GM06990 (cell line): Measurements from ENCODE around the gene TTC32.

ENCODE experiments used
- DNase-seq: peaks from one replicate; pipeline ENCODE4 v3.0.0-alpha.2; 2011; ENCODE audit not compliant: insufficient read length; ENCODE audit errors: extremely low read depth
- H3K27me3 ChIP-seq: replicated peaks from 2 replicates; pipeline ENCODE4 v1.6.0; 2011; ENCODE audit warnings: low read length; ENCODE audit not compliant: control insufficient read depth, insufficient read depth
- H3K36me3 ChIP-seq: 2 replicates; pipeline ENCODE4 v1.5.1; 2011; ENCODE audit warnings: low read length; ENCODE audit not compliant: control insufficient read depth, insufficient read depth
- H3K4me3 ChIP-seq: replicated peaks from 2 replicates; pipeline ENCODE4 v1.5.1; 2011; ENCODE audit warnings: low read depth, mild to moderate bottlenecking, control low read depth, low read length
- TF ChIP-seq, protein P1 (sequence below): IDR thresholded peaks from 2 replicates; pipeline ENCODE4 v1.5.1; 2011; ENCODE audit warnings: low read length, control low read depth, mild to moderate bottlenecking, inconsistent platforms; ENCODE audit not compliant: insufficient read depth, poor library complexity, severe bottlenecking

TTC32 gene

DNA sequence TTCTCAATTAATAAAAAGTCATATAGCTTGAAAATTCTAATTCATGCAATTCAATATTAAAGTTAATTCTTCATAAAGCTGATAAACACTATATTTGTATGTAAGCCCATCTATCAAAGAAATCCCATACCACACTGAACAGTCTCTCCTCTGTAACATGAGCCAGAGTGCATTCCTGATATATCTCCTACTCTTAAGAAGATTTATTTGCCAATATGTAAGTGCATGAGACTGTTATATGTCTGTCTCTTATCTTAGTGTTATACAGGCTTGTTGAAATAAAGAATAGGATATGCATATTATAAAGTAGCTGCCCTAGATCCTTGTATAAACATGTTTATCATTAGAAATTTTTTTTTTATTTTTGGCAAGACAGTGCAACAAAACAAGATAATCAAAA, 40.4 kb upstream of the TTC32 start:
- Histone ChIP-seq H3K4me3 (no peak overlapping the region), H3K27me3 (no peaks in the 10 kb centered on the region), H3K36me3 (no peaks in the 10 kb centered on the region; the same call in 1 of the 2 replicates)
- TF ChIP-seq, protein P1, sequence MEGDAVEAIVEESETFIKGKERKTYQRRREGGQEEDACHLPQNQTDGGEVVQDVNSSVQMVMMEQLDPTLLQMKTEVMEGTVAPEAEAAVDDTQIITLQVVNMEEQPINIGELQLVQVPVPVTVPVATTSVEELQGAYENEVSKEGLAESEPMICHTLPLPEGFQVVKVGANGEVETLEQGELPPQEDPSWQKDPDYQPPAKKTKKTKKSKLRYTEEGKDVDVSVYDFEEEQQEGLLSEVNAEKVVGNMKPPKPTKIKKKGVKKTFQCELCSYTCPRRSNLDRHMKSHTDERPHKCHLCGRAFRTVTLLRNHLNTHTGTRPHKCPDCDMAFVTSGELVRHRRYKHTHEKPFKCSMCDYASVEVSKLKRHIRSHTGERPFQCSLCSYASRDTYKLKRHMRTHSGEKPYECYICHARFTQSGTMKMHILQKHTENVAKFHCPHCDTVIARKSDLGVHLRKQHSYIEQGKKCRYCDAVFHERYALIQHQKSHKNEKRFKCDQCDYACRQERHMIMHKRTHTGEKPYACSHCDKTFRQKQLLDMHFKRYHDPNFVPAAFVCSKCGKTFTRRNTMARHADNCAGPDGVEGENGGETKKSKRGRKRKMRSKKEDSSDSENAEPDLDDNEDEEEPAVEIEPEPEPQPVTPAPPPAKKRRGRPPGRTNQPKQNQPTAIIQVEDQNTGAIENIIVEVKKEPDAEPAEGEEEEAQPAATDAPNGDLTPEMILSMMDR = no peak
- DNase-seq = no peak

DNA sequence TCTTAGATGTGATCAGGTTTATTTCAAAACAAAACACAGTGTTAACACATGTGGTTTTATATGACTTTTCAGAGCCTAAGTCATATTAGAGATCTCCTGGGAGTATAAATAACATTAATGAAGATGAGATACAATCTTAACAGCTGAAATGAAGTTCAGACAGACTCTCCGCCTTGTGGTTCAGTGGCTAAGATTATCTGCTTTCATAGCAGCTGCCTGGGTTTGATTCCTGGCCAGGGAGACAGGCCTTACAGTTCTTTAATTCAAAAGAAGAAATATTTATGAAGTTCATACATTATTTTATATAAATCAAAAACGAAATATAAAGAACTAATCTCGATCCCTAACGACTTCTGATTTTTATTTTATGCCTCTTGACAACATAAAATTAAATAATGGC, 35.2 kb upstream of the TTC32 start:
- Histone ChIP-seq H3K36me3 (no peaks in the 10 kb centered on the region; the same call in 1 of the 2 replicates), H3K4me3 (no peak overlapping the region), H3K27me3 (no peaks in the 10 kb centered on the region)
- DNase-seq = no peak
- TF ChIP-seq, protein P1 = no peak

DNA sequence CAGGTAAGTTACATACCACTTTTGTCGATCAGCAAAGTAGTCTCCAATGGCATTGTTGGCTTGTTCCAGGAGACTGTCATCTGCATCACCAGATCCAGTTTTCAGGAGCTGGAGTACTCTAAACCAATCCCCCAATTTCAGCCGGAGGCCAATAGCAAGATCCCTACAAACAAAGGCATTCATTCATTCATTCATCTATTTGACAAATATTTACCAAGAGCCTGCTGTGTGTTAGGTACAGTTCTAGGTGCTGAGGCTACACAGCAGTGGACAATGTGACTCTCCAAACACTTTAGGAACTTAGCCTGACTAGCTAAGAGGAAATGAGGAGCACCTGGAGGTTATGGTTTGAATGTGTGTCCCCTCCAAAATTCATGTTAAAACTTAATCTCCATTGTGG, 34.4 kb upstream of the TTC32 start:
- TF ChIP-seq, protein P1 = no peak
- no peaks in the 10 kb centered on the region; the same call in 1 of the 2 replicates for H3K36me3 ChIP-seq
- no peaks in the 10 kb centered on the region for H3K27me3 ChIP-seq
- DNase-seq = no peak
- H3K4me3 ChIP-seq = no peak overlapping the region

DNA sequence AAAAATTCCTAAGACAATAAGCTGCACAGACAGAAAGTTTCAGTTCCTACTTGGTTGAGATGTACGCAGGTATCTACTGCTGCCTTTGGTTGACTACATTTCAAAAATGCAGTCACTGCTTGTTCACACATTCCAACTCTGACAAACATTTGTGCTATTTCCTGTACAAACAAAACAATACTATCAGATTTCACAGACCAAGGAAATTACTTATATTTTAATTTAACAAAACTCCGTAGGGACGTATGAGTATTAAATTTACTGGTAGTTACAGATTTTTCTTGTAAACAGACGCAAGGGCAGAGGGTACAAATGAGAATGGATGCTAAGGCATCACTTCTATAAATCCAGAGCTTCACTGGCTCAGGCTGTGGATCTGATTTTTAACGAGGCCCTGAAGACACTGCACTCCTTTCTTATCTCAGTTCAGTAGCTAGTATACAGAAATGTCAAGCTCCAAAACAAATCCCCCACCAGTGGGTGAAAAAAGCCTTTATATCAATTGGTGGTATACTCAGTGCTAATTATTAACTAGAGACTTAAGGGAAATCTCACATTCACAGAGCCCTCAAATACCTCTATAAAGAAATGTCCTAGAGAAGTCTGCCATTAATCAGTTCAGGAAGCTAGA, 31.7 kb upstream of the TTC32 start:
- no peak for DNase-seq
- no peaks in the 10 kb centered on the region for H3K27me3 ChIP-seq
- peaks cover 1% of the 10 kb centered on the region; the same call in 1 of the 2 replicates for H3K36me3 ChIP-seq
- H3K4me3 ChIP-seq = no peak overlapping the region
- TF ChIP-seq, protein P1 = no peak

DNA sequence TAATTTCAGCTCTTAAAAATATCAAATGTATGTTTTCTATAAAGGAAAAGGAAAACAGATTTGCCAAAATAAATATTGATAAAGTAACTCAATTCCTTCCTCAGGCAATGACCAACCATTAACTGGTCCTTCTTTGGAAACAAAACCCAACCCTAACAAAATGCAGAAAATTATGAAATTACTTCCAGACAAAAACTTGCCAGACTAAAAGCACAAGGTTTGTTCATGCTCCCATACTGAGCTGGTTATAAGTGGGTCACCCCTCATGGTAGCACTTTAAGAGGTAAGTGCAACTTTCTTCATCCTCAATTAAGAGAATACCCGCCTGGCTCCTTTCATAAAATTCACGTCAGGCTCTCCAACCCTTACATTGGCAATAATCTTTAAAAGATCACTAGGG, 31.1 kb upstream of the TTC32 start:
- no peak for DNase-seq

More for the DNA sequence above, 31.1 kb upstream of the TTC32 start:
- Histone ChIP-seq H3K36me3 (peaks cover 1% of the 10 kb centered on the region; the same call in 1 of the 2 replicates), H3K4me3 (no peak overlapping the region), H3K27me3 (no peaks in the 10 kb centered on the region)
- TF ChIP-seq, protein P1 = no peak
